Middle frontal gyrus (tissue), 1 donor: ENCODE measurements around the gene SVOP.

Experiments
- DNase-seq: peaks from one replicate; pipeline ENCODE4 v3.0.0-alpha.2; 2015; ENCODE audit warnings: low spot score; ENCODE audit errors: extremely low spot score

The SVOP gene

DNA sequence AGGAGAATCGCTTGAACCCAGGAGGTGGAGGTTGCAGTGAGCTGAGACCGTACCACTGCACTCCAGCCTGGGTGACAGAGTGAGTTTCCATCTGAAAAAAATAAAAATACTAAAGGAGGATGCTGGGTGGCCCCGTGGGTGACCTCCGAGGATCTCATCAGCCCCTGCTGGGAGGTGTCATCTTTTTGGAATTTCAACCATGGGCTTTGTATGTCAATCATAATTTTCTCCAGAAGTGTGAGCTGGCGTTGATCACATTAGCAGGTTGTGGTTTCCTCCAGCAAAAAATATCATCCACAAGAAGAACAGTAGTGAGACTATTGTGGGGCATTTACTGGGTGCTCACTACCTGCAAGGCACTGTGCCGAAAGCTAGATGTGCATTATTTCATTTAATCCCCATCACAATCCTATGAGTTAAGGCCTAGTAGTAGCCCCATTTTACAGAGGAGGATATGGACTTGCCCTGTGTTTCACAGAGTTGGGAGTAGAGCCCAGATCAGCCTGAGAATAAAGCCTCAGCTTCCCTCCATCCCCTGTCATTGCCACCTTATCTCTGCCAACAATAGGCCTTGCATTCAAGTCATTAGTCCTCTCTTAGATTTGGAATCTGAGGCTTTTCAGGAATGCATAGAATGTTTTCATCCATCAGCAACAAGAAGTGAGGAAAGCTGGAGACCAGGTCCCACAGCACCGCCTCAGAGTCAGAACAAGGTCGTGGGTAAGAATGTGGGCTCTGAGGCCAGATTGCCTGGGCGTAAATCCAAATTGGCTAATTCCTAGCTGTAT is 39.8 kb downstream of the SVOP start:
- no peak for DNase-seq

DNA sequence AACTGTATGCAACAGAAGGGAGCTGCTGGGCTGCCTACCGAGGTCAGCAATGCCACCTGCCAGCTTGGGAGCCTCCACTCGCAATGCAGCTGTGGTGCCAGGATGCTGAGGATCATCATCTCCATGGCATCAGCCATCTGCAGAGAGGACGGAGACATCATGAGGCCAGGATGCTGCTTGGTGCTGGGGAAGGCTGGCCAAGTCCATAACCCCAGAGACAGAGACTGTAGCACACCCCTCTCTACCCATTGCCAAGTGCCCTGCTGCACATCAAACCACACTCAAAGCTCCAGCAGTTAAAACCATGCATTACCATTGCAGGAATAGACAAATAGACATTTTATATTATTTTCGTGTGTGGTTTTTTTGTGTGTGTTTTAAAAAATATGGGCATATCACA is 43.5 kb downstream of the SVOP start:
- DNase-seq, result no peak

DNA sequence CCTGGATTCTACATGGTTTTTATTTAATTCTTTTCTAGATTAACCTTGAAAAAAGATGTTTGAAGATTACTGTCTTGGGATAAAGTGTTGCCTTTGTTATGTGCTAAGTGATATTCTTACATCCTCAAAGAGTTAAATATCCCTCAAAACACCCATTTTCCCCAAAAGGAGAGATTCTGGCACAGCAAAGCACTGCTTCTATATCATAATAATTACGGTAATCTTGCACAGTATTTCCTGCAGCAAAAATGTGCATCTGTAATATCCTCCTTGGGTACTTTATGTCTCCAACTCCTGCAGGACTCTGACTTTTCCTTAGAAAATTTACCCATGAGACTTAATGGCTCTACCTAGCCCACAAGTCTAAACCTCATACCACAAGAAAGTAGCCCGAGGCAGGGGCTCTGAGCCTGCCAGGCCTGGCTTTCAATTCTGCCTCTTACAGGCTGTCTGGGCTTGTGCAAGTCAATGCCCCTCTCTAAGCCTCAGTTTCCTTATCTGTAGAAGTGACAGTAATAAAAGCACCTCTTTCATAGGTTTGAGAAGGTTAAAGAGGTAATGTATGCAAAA is 45.8 kb downstream of the SVOP start:
- DNase-seq, result no peak

DNA sequence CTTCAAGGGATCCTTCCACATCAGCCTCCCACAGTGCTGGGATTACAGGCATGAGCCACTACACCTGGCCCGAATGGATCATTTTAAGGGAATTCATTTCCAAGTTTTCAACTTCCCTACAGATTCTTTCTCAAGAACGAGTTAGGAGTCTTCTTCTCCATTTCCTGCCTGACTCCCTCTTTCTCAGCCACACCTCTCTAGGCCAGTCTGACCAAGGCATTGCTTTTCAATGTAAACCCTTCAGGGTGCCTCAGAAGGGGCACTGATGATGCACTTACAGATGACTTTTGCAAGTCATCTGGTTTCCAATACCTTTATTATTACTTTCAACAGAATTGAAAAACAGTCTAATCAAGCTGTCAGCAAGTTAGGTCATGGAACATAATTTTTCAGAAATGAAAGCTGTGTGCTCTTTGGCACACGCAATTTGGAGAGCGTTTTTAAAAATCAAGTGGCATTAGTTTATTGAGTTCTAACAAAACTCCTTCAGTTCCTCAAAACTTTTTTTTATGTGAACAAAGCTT is 47.2 kb downstream of the SVOP start:
- DNase-seq, result no peak

DNA sequence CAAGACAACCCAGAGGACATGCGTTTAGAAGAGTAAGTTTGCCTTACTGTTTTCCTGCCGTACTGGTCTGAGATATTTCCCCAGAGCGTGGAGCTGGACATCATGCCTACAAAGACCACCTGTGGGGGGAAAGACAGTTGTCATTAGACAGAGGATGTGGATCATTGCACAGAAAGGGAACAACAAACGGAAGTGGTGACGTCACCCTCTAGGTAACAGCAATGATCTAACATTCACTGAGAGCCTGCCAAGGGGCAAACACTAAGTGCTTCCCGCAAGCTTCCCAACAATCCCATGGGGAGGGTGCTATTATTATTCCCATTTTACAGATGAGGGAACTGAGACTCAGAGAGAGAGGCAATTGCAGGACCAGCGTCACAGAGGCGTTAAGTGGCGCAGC is 48.5 kb downstream of the SVOP start:
- no peak for DNase-seq

DNA sequence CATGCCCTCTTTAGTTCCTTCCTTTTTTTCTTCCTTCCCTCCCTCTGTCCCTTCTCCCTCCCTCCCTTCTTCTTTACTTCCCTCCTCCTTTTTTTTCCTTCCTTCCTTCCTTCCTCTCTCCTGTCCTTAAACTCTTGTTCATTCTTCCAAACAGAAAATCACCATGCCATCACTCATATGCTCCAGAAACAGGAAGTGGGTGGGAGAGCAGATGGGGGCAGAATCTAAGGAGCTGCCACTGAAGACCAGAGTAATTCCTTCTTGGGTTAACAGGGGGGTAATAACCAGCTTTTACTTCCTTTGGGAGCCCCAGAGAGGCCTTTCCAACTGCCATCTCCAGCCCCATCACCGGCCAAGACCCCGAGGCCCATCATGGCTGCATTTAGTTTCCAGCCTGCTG is 51.2 kb downstream of the SVOP start:
- DNase-seq, result no peak

DNA sequence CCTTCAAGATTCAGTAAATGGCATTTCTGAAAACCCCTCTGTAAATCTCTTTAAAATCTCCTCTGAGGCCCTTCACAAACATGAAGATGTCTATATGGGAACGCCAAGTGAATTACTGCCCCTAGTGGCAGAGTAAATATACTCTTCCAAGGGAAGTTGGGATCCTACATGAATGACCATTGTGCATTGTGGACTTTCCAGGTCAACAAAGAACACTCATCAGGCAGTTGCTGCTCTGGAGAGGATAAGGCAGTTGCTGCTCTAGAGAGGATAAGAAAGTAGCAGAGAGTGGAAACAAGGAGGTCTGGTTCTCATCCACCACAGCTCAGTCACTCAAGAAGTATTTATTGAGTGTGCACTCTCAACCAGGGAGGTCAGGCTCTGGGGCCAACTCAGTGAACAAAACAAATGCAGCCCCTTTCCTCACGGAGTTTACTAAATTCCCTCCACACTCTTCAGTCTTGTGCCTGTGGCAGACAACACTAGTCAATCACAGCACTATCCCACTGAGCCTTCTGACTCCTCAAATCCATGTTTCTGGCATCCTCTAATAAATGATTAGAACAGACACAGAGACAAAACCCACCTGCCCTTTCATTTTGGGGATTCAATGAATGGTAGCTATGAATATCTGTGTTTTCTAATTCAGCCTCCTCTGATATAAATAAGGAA is 52.9 kb downstream of the SVOP start:
- DNase-seq, result no peak

DNA sequence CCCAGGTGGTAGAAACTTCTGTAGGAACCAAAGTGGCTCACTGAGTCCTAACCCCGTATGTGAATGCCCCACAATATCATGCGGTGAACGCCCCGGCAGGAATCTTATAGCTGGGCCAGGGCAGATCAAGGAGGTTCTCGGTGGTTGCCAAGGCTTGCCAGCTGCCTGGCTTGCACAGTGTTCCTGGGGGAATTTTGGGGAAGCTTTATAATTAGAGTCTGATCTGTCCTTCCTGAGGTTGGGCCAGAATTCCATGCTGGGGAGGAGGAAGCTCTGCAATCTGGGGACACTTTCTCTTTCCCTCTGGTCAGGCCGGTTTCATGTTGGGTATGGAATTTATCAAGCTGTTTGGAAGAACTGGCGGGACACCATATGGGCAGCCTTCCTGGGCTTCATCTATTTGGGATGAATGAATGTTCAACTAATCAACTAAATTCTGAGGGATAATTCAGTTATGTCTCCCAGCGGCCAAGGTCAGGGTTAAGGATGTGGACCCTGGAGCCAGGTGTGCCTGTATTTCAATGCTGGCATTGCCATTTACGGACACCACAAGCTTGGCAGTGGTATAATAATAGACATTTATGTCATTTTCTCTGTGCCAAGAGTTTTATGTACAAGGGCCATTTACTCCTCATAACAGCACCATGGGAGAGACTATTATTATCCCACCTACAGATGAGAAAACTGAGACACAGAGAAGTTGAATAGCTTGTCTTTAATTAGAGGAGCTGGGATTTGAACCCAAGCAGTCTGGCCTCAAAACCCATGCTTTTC is 54.3 kb downstream of the SVOP start:
- DNase-seq, result no peak

DNA sequence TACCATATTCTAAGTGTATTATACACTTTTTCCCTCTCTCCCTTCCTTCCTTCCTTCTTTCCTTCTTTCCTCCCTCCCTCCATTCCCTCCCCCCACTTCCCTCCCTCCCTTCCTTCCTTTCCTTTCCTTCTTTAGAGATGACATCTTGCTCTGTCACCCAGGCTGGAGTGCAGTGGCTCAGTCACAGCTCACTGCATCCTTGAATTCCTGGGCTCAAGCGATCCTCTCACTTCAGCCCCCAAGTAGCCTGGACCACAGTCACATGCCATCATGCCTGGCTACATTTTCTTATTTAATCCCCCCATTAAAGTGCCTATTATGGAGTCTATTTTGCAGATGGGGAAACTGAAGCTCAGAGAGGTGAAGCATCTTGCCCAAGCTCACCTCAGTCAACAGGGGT is 55.0 kb downstream of the SVOP start:
- no peak for DNase-seq

DNA sequence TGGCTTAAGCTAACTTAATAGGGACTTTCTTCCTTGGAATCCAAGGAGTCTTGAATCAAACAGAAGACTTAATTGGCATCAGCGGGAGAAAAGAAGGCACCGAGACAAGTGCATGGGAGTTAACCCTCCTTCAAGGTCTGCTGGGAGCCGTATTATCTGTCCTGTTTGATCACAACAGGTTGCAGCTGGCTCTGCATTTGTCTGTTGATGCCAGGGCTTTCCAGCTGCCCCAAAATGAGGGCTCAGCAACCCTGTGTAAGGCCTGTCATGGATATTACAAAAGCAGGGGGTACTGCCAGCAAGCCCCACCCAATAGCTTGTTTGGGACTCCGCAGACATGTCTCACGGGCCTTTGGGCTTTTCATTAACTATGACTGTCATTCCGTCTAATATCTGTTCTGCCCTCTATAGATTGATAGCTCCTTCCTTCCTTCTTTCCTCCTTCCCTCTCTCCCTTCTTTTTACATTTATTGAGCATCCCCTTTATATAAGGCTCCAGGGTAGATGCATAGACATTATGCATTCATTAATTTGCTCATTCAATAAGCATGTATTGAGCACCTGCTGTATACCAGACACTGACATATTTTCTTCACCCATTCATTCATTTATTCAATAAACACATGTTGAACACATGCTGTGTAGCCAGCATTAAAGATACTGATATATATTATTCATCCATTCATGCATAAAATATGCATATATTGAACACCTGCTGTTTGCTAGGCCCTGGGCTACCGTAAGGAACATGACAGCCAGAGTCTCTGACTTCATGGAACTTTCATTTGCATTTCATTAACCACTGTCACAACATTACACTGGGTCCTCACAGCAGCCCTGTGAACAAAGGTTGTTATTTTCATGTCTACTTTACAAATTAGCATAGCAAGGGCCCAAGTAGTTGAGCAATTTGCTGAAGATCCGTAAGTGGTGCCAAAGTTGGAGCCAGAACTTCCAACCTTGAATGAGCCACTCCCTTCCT is 56.2 kb downstream of the SVOP start:
- no peak for DNase-seq

DNA sequence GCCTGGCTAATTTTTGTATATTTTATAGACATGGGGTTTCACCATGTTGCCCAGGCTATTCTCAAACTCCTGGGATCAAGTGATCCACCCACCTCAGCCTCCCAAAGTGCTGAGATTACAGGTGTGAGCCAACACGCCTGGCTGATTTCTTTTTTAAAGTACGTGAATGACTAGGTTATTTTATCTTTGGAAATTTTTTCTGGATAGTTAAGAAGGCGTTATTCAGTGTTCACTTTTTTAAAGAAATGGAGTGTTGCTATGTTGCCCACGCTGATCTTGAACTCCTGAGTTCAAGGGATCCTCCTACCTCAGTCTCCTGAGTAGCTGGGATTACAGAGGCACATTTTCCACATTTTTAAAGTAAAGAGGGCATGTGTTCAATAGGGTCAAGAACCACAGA is 58.6 kb downstream of the SVOP start:
- DNase-seq, result no peak

DNA sequence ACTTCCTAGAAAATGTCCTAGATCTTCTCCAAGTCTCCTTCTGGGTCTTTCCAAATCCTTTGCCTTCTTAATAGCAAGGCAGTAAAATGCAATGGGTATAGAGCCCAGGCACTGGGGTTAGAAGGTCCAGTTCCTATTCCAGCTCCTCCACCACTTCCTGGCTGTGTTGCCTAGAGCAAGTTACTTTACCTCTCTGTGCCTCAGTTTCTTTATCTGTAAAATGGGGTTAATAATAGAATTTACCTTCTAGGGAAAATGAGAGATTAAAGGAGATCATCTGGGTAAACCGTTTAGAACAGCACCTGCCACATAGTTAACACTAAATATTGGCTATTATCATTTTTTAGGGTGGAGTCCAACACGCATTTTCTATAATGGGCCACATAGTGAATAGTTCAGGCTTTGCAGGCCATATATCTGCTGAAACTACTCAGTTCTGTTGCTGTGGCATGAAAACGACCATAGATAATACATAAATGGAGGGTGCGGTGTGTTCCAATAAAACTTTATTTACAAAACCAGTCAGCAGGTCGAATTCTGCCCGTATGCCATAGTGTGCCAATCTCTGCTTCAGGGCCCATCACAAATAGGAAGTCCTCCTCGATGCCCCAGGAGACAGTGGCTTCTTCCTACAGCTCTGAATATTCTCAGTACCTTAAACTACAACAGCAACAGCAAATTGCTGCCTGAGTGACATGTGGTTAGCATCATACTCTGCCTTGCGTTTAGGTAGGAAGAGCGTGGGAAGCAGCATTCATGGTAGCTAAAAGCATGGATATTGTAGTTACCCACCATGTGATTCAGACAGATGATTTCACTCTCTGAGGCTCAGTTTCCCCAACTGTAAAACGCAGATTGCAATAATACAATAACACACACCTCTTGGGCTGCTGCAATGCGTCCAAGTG is 60.9 kb downstream of the SVOP start:
- no peak for DNase-seq

DNA sequence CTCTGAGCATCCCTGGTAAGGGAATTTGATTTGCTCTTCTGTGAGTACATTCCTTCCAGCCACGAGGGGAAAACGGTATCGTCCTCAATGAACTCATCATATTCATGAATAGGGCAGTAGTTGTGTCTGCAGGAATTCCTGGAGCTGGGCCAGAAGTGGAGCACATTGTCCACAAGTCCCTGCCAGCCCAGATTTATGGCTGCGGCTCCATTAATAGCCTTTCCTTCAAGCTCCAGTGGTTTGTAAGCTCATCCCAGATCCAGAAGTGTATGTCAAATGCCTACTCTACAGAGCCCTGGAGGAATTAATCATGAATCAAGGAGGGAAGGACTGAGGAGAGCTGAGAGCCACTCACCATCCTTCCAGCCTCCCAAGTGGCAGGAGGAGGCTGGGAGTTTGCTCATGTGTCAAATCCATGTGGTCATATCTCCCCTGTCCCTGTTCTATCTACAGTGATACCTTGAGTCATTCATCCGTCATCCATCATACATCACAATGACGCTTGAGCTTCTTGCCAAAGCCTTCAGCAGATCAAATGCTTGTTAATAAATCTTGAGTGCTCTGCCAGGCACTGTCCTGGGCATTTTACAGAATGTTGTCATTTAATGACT is 65.5 kb downstream of the SVOP start:
- no peak for DNase-seq

DNA sequence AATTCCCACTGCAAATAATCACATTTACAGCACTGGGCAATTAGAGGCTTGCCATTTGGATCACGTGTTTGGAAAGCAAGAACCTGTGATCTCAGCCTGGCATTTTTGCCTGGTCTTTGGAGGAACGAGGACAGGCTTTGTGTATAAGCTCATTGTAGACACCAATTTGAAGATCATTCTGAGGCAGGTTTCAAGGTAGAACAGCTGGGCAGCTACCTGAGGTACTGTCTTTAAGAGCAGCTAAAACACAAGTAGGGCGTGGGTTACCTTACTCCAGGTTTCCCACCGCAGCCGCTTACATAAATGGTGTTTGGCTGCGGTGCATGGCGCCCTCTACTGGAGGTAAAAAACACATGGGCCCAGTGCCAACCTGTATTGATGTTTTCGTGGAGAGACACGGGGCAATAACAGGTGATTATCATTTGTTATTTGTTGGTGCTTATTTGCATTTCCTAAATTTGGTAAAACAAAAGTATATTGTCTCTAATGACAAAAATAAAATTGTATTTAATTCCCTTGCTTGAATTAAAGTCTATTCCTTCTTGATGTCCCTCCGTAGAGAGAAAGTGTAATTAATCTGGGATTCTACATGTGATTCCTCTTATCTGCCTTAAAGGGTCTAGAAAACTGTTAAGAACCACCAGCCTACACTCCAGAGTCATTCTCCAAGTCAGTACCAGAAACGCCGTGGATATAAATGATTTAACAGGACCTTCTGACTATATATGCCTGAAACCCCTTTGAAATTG is 69.7 kb downstream of the SVOP start:
- DNase-seq, result peak; percentile 20

DNA sequence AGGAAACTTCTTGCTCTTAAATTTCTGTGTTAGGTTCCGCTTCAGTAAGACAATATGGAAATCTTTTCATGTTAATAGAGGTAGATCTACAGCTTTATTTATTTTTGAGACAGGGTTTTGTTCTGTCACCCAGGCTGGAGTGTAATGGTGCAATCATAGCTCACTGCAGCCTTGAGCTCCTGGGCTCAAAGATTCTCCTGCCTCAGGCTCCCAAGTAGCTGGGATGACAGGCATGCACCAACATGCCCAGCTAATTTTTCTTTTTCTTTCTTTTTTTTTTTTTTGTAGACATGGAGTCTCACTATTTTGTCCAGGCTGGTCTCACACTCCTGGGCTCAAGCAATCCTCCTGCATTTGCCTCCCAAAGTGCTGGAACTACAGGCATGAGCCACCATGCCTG is 70.9 kb downstream of the SVOP start:
- no peak for DNase-seq

DNA sequence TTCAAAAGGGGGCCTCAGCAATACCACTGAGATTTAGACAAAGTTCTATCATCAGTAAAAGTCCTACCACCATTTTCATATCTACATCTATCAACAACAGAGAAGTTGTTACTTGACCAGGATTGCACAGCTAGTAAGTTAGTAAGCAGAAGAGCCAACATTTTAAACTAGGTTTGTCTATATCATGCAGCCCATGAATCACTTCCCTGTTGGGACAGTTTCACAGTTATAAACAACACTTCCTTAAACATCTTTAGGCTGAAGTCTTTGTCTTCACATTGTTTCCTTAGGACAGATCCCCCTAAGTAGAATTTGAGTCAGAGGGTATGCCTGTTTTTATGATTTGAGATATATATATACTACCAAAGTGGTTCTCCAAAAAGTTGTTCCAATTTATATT is 72.5 kb downstream of the SVOP start:
- DNase-seq, result no peak

DNA sequence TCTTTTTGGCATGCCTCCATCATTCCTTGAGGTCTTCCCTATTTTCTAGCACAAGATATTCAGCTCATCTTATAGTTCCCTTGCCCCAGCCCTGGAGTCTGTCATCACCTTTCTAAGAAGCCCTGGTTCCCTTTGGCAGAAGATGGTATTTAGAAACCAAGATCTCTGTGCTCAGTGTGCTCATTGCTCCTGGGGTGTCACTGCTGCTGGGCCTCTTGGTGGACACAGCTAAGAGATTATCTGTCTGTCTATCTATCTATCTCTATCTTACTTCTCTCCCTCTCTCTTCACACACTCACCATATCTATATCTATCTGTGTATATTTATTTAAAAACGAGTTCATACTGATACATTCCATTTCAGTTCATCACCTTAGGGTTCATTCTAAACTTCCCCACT is 73.8 kb downstream of the SVOP start:
- DNase-seq, result no peak

DNA sequence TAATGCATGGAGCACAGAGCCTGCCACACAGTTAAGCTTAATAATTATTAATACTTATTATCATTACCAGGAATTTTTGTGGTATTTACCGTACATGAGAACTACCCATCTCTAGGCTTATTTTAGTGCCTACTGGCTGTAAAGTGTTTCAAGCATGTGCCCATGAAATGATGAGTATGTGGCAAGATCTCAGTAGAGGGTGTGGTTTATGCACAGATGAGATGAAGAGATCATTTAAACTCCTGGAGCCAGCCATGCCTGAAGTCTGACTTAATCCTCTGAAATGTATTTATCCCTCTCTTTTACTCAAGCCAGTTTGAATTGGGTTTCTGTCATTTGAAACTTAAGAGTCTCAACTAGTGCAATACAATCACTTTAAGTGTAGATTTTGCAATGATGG is 80.7 kb downstream of the SVOP start:
- DNase-seq, result no peak
